Fibroblast of mammary gland (primary cell): ENCODE results near the gene SLC30A4.

Source experiments
- DNase-seq: peaks from one replicate; pipeline ENCODE4 v3.0.0-alpha.2; 2010; ENCODE audit warnings: low read depth
- H3K4me3 ChIP-seq: 2 replicates; pipeline ENCODE4 v1.5.1; 2011; ENCODE audit warnings: low read depth, mild to moderate bottlenecking, low read length, moderate library complexity; ENCODE audit not compliant: control insufficient read depth
- TF ChIP-seq, protein P1 (sequence below): conservative IDR thresholded peaks from 2 replicates; pipeline ENCODE4 v1.5.1; 2011; ENCODE audit warnings: low read depth, low read length, inconsistent platforms; ENCODE audit not compliant: control insufficient read depth, insufficient read depth

SLC30A4 gene, protein sequence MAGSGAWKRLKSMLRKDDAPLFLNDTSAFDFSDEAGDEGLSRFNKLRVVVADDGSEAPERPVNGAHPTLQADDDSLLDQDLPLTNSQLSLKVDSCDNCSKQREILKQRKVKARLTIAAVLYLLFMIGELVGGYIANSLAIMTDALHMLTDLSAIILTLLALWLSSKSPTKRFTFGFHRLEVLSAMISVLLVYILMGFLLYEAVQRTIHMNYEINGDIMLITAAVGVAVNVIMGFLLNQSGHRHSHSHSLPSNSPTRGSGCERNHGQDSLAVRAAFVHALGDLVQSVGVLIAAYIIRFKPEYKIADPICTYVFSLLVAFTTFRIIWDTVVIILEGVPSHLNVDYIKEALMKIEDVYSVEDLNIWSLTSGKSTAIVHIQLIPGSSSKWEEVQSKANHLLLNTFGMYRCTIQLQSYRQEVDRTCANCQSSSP

DNA sequence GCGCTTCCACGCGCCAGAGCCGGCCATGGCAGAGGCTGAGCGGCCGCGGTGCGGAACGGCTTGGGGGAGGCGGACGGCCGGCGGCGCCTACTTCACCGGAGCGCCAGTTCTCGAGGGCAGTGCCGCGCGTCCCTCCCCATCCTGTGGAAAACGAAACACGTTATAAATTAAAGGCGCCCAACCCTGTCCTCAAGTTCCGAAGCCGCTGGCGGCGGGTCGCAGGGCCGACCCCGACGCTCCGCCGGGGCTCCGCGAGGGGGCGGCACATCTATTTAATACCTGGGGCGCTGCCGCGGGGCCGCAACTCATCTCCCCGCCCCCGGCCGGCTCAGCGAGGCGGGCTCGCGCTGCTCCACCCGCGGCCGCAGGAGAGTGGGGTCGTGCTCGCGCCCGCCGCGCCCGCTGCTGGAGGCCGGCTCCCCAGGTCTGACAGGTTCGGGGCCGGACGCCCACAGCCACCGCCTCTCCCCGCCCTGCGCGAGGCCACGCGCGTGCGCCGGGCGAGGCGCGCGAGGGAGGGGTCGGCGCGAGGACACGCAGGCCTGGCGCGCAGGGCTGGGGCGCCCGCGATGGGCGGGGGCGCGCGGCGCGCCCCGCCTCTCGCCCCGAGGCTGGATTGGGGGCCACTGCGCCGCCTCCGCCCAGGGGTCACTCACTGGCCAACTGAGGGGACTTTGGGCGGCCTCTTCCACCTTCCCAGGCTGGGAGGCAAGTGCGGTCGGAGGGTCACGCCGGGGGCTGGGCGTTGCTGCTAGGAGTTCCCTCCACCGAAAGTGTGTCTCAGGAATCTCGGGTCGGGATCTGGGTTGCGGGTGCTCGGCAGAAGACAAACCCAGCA, at the start of gene SLC30A4:
Gene SLC30A4, minus strand, starts transcription at position 428 of the 838 bp plus-strand sequence. Its CDS starts 401 bp downstream, at position 27.
- TF ChIP-seq, protein P1, sequence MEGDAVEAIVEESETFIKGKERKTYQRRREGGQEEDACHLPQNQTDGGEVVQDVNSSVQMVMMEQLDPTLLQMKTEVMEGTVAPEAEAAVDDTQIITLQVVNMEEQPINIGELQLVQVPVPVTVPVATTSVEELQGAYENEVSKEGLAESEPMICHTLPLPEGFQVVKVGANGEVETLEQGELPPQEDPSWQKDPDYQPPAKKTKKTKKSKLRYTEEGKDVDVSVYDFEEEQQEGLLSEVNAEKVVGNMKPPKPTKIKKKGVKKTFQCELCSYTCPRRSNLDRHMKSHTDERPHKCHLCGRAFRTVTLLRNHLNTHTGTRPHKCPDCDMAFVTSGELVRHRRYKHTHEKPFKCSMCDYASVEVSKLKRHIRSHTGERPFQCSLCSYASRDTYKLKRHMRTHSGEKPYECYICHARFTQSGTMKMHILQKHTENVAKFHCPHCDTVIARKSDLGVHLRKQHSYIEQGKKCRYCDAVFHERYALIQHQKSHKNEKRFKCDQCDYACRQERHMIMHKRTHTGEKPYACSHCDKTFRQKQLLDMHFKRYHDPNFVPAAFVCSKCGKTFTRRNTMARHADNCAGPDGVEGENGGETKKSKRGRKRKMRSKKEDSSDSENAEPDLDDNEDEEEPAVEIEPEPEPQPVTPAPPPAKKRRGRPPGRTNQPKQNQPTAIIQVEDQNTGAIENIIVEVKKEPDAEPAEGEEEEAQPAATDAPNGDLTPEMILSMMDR, result no peak
- peak within 1 kb of the TSS; percentile 65 for H3K4me3 ChIP-seq
- peak; percentile 27 for DNase-seq

DNA sequence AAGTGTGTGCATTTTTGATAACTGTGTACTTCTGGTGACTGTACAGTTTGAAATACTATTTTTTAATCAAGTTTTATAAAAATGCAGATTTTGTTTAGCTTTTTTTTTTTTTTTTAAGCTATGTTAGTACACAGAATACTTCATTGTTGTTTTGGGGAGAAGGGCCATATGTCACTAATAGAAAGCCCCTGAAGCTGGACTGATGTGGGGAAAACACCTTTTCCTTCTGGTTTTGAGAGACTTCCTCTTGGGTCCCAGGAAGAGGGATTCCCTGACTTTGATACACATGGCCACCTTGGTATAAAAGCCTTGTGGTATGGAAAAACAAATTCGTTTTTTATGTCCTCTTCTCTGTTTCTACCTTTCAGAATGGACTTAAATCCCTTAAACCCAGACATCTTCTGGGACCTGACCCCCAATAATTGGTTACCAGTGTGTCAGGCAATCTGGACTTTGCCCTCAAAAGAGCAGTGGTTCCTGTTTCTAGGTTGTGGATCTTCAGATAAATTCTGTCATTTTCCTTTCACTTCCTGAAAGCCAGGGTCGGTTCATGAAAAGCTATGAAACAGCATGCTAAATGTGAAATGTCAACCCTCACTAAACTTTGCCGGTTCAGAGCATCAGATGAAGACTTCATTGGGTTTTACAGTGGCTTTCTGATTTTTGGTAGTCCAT, 33.5 kb upstream of the SLC30A4 start:
- no peak for DNase-seq
- no peak overlapping the region for H3K4me3 ChIP-seq
- TF ChIP-seq, protein P1, result no peak

DNA sequence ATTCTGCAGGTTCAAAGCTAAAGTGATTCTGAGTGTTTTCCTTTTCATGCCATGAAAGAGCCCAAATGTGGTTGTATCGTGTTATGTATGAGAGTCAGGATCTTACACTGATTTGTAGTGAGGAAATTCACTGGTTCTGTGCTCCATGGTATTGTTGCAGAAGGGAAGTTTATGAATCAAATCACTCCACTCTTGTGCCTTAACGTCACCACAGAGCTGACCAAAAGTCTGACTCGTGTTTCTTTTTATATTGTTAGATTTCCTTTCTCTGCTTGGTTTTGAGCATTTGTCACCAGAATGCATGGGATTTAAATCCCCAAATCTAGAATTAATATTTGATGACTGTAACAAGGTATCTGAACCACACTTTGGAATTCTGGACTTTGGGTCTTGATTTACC, 29.1 kb upstream of the SLC30A4 start:
- H3K4me3 ChIP-seq, result no peak overlapping the region
- DNase-seq, result peak; percentile 53
- TF ChIP-seq, protein P1, result no peak

DNA sequence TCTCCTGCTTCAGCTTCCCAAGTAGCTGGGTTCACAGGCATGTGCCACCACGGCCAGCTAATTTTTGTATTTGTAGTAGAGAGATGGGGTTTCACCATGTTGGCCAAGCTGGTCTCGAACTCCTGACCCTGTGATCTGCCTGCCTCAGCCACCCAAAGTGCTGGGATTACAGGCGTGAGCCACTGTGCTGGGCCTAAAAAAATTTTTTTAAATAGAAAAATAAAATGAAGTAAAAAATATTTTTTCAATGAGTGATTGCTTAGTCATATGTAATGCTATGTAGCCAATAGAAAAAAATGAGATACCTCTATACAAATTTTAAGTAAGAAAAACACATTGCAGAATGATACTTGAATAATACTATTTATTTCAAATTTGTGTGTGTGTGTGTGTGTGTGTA, 27.9 kb upstream of the SLC30A4 start:
- DNase-seq, result peak; percentile 47
- no peak overlapping the region for H3K4me3 ChIP-seq
- TF ChIP-seq, protein P1, result no peak

DNA sequence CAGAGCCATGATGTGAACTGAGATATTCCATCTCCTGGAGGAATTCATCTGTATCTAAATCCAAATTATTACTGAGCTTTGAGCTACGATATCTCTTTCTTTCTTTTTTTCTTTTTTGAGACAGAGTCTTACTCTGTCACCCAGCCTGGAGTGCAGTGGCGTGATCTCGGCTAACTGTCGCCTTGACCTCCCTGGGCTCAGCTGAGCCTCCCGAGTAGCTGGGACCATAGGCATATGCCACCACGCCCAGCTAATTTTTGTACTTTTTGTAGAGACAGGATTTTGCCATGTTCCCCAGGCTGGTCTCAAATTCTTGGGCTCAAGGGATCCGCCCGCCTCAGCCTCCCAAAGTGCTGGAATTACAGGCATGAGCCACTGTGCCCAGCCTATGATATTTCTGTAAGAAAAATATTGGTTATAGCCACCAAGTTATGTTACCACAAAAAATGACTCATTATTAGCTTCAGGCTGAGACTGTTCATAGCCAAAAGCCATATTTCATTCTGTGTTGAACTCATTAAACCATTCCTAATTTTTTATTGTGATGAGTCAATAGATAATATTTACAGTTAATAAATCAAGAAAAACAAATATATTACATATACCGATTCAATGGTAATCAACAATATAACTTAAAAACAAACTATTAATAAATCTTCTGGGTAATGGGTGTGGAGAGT, 27.1 kb upstream of the SLC30A4 start:
- no peak overlapping the region for H3K4me3 ChIP-seq
- peak; percentile 76 for DNase-seq
- TF ChIP-seq, protein P1, result no peak
